ENCODE results near the gene CSGALNACT2. TPM values are rescaled to one million over a fixed set of nuclear protein-coding genes. Genes with fewer than 3 reads are reported as not detected.
"Not testable (repeated sequence)": the region's sequence is repeated elsewhere in the genome, so short reads cannot be mapped to it uniquely, and the experiment has no call there.

Gene CSGALNACT2
- total and polyA plus RNA-seq, 7 donors, result 3.2 to 37.1 (median 25.0) TPM

GRCh38 chr10:43138757-43139241, 554 bp downstream of the CSGALNACT2 start:
- Histone ChIP-seq H3K9me3 (no peaks in the 10 kb centered on the region), H3K27ac (peak overlapping the region; percentile 97 to 99 (median 98)), H3K4me1 (peaks cover 0 to 31% (median 24%) of the 10 kb centered on the region in 4 donors), H3K36me3 (no peaks in the 10 kb centered on the region), H3K4me3 (peak overlapping the region; percentile 73 to 94 (median 87)), H3K27me3 (no peaks in the 10 kb centered on the region)
- 1% methylated on average over 22 of the region's 22 CpGs for WGBS, 2 donors
- intact Hi-C loops (cut with DNase I), result loop anchor here (10.0 kb wide), 1 partner anchor 256 kb away; no protein-coding TSS in a partner anchor
- DNase-seq, result no peak
- TF ChIP-seq EP300 (IDR thresholded peaks at IDR 0.05), result no peak
- peak in 1 of 4 donors; percentile 30 for TF ChIP-seq POLR2AphosphoS5 (IDR thresholded peaks at IDR 0.05)

DNA sequence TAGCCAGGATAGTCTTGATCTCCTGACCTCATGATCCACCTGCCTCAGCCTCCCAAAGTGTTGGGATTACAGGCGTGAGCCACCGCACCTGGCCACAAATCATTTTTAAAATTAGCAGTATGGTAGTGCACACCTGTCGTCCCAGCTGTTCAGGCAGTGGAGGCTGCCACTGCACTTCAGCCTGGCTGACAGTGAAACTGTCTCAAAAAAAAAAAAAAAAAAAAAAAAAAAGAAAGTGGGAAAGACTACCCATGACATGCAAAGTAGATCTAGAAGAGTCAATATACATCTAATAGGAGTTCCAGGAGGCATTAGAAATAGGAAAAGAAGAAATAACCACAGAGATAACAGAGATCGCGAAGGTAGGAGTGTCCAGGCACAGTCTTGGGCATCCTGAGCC, 3.2 kb downstream of the CSGALNACT2 start:
- intact Hi-C loops (cut with DNase I), result no loop called here
- H3K27ac ChIP-seq, result peak overlapping the region in 1 of 4 donors; percentile 35
- whole genome bisulfite sequencing, 2 donors, result 83 to 85% methylated on average over 5 of the region's 5 CpGs
- no peaks in the 10 kb centered on the region for H3K36me3 ChIP-seq
- no peak for TF ChIP-seq EP300 (IDR thresholded peaks at IDR 0.05)
- no peak for TF ChIP-seq POLR2AphosphoS5 (IDR thresholded peaks at IDR 0.05)
- TF ChIP-seq POLR2A (IDR thresholded peaks at IDR 0.05), result no peak
- TF ChIP-seq, protein P1, sequence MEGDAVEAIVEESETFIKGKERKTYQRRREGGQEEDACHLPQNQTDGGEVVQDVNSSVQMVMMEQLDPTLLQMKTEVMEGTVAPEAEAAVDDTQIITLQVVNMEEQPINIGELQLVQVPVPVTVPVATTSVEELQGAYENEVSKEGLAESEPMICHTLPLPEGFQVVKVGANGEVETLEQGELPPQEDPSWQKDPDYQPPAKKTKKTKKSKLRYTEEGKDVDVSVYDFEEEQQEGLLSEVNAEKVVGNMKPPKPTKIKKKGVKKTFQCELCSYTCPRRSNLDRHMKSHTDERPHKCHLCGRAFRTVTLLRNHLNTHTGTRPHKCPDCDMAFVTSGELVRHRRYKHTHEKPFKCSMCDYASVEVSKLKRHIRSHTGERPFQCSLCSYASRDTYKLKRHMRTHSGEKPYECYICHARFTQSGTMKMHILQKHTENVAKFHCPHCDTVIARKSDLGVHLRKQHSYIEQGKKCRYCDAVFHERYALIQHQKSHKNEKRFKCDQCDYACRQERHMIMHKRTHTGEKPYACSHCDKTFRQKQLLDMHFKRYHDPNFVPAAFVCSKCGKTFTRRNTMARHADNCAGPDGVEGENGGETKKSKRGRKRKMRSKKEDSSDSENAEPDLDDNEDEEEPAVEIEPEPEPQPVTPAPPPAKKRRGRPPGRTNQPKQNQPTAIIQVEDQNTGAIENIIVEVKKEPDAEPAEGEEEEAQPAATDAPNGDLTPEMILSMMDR (IDR thresholded peaks at IDR 0.05), result no peak
- H3K27me3 ChIP-seq, result no peaks in the 10 kb centered on the region
- peaks cover 0 to 35% (median 27%) of the 10 kb centered on the region in 4 donors for H3K4me1 ChIP-seq
- no peaks in the 10 kb centered on the region for H3K9me3 ChIP-seq
- no peak for DNase-seq
- no peak overlapping the region for H3K4me3 ChIP-seq

DNA sequence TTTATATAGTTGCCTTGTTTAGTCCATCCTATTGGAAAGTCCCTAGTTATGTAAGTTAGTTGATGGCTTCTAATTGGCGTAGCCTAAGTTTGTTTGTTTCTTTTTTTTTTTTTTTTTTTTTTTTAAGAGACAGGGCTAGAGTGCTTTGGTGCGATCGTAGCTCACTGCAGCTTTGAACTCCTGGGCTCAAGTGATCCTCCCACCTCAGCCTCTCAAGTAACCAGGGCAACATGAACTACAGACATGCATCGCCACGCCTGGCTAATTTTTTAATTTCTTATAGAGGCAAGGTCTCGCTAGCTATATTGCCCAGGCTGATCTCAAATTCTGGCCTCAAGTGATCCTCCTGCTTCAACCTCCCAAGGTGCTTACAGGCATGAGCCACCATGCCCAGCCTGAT, 7.1 kb downstream of the CSGALNACT2 start:
- Histone ChIP-seq H3K4me1 (peaks cover 0 to 17% (median 7%) of the 10 kb centered on the region in 4 donors), H3K4me3 (no peak overlapping the region), H3K9me3 (no peaks in the 10 kb centered on the region), H3K36me3 (no peaks in the 10 kb centered on the region), H3K27ac (no peak overlapping the region), H3K27me3 (no peaks in the 10 kb centered on the region)
- no peak for DNase-seq
- no peak for TF ChIP-seq POLR2AphosphoS5 (IDR thresholded peaks at IDR 0.05)
- TF ChIP-seq POLR2A (IDR thresholded peaks at IDR 0.05), result no peak
- intact Hi-C loops (cut with DNase I), result no loop called here
- WGBS, 2 donors, result 78 to 85% methylated on average over 6 of the region's 6 CpGs

GRCh38 chr10:43145936-43146335, 7.7 kb downstream of the CSGALNACT2 start:
- H3K9me3 ChIP-seq; H3K4me3 ChIP-seq; intact Hi-C loops (cut with DNase I); DNase-seq; H3K36me3 ChIP-seq; H3K27me3 ChIP-seq; H3K27ac ChIP-seq: not testable (repeated sequence)
- peaks cover 0 to 16% (median 5%) of the 10 kb centered on the region in 4 donors for H3K4me1 ChIP-seq
- 93 to 98% methylated on average over 1 of the region's 1 CpG for WGBS, 2 donors

- Histone ChIP-seq H3K36me3 (no peaks in the 10 kb centered on the region), H3K9me3 (no peaks in the 10 kb centered on the region), H3K4me1 (peaks cover 0 to 27% (median 11%) of the 10 kb centered on the region in 4 donors), H3K27ac (no peak overlapping the region), H3K27me3 (no peaks in the 10 kb centered on the region), H3K4me3 (no peak overlapping the region)
- no peak for DNase-seq
- TF ChIP-seq EP300 (IDR thresholded peaks at IDR 0.05), result no peak
- TF ChIP-seq, protein P1 (IDR thresholded peaks at IDR 0.05), result no peak
- no peak for TF ChIP-seq POLR2A (IDR thresholded peaks at IDR 0.05)
- TF ChIP-seq POLR2AphosphoS5 (IDR thresholded peaks at IDR 0.05), result no peak
- intact Hi-C loops (cut with DNase I), result no loop called here
- WGBS, 2 donors, result 77 to 84% methylated on average over 2 of the region's 2 CpGs
These were observed 13.1 kb downstream of the CSGALNACT2 start for GRCh38 chr10:43151371-43151770.

DNA sequence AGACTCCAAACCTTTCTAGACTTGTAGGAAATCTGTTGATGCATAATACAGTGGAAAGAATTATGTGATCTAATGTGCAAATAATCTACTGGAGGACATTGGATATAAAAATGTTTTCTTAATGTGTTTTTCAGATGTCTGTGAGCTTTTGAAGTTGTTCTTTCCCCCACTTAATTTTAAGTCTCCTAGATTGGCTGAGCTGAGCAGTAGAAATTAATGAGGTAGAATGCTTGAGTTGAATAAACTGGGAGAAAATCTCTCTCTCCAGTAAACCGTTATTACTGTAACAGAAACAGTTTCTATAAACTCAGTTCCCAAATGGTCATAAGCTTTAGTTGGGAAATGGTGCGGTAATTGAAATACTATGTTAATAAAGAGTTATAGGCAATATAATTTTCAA, 15.7 kb downstream of the CSGALNACT2 start:
- no peak for DNase-seq
- Histone ChIP-seq H3K36me3 (no peaks in the 10 kb centered on the region), H3K27ac (no peak overlapping the region), H3K4me3 (no peak overlapping the region), H3K9me3 (no peaks in the 10 kb centered on the region), H3K27me3 (no peaks in the 10 kb centered on the region), H3K4me1 (peaks cover 0 to 34% (median 16%) of the 10 kb centered on the region in 4 donors)
- TF ChIP-seq POLR2AphosphoS5 (IDR thresholded peaks at IDR 0.05) (no peak), POLR2A (IDR thresholded peaks at IDR 0.05) (no peak), EP300 (IDR thresholded peaks at IDR 0.05) (no peak)
- TF ChIP-seq, protein P1 (IDR thresholded peaks at IDR 0.05), result no peak
- WGBS, 2 donors, result 79 to 87% methylated on average over 2 of the region's 2 CpGs
- intact Hi-C loops (cut with DNase I), result no loop called here
